SK-N-MC (cell line): ENCODE measurements around the gene ADAMTS15.

Experiments used
- DNase-seq: peaks from one replicate; pipeline ENCODE4 v3.0.0-alpha.2; 2011; ENCODE audit warnings: low read depth, low spot score
- H3K27ac ChIP-seq: fragments of 200-600 bp; sonication (generic); 2 replicates; pipeline ENCODE4 v1.5.1; 2016; ENCODE audit warnings: mixed run types
- H3K36me3 ChIP-seq: fragments of 200-600 bp; sonication (generic); 2 replicates; pipeline ENCODE4 v1.6.1; 2017; ENCODE audit warnings: antibody characterized with exemption, low read length, mixed read lengths; ENCODE audit not compliant: insufficient read depth
- H3K4me3 ChIP-seq: fragments of 200-600 bp; sonication (generic); 2 replicates; pipeline ENCODE4 v1.5.1; 2016
- H3K9ac ChIP-seq: fragments of 200-600 bp; sonication (generic); 2 replicates; pipeline ENCODE4 v1.8.0; 2017; ENCODE audit warnings: mixed run types, mixed read lengths; ENCODE audit not compliant: insufficient read length
- H3K9me3 ChIP-seq: fragments of 200-600 bp; sonication (generic); 2 replicates; pipeline ENCODE4 v1.6.1; 2017; ENCODE audit warnings: low read depth, mild to moderate bottlenecking, antibody characterized with exemption, low read length, moderate library complexity, mixed read lengths
- EZH2 ChIP-seq: fragments of 200-600 bp; sonication (generic); IDR thresholded peaks from one replicate; pipeline ENCODE4 v1.6.1; 2017; ENCODE audit warnings: antibody characterized with exemption
- FOXP2 ChIP-seq: optimal IDR thresholded peaks from 2 replicates; pipeline ENCODE3; 2011; ENCODE audit warnings: mild to moderate bottlenecking, moderate library complexity; ENCODE audit not compliant: insufficient read depth; ENCODE audit errors: extremely low read length, control extremely low read depth
- POLR2AphosphoS5 ChIP-seq: IDR thresholded peaks from 2 replicates; pipeline ENCODE4 v1.6.1; 2012; ENCODE audit warnings: mild to moderate bottlenecking, low read depth, low read length, borderline replicate concordance

The ADAMTS15 gene

GRCh38 chr11:130439160-130439519 is 9.3 kb upstream of the ADAMTS15 start:
- TF ChIP-seq FOXP2 (no peak), EZH2 (no peak), POLR2AphosphoS5 (no peak)
- Histone ChIP-seq H3K9me3 (no peaks in the 10 kb centered on the region), H3K4me3 (no peak overlapping the region), H3K9ac (no peak overlapping the region), H3K36me3 (no peaks in the 10 kb centered on the region), H3K27ac (no peak overlapping the region)
- no peak for DNase-seq

DNA sequence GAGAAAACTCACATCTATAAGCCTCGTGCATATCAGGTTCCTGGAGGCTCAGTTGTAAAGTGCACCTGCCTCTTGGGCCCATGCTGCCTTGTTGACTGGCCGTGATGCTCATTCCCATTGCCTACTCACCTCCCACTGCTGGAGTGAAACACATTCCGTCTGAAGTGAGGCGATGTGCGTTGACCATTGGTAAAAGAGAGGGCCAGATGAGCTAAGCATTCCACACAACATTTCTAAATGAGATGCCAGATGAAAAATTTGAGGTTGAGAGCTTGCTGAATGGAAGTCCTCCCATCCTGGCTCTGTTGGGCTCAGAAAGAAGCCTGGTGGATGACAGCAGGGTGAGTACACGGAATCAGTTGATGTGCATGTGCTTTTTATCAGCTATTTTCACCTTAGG is 8.6 kb upstream of the ADAMTS15 start:
- H3K4me3 ChIP-seq = no peak overlapping the region
- TF ChIP-seq POLR2AphosphoS5 (no peak), FOXP2 (no peak), EZH2 (no peak)
- no peaks in the 10 kb centered on the region for H3K36me3 ChIP-seq
- H3K27ac ChIP-seq = no peak overlapping the region
- no peak for DNase-seq
- H3K9ac ChIP-seq = no peak overlapping the region
- no peaks in the 10 kb centered on the region for H3K9me3 ChIP-seq

GRCh38 chr11:130441719-130442118 is 6.7 kb upstream of the ADAMTS15 start:
- no peak for TF ChIP-seq POLR2AphosphoS5
- no peak for TF ChIP-seq FOXP2
- no peak for TF ChIP-seq EZH2
- no peaks in the 10 kb centered on the region for H3K36me3 ChIP-seq
- H3K9me3 ChIP-seq = no peaks in the 10 kb centered on the region
- no peak for DNase-seq
- no peak overlapping the region for H3K4me3 ChIP-seq
- no peak overlapping the region for H3K27ac ChIP-seq
- H3K9ac ChIP-seq = no peak overlapping the region

GRCh38 chr11:130442737-130443136 is 5.7 kb upstream of the ADAMTS15 start:
- H3K9ac ChIP-seq = no peak overlapping the region
- no peak for TF ChIP-seq EZH2
- TF ChIP-seq POLR2AphosphoS5 = no peak
- TF ChIP-seq FOXP2 = no peak
- H3K4me3 ChIP-seq = no peak overlapping the region
- DNase-seq = no peak
- H3K36me3 ChIP-seq = no peaks in the 10 kb centered on the region
- H3K27ac ChIP-seq = no peak overlapping the region
- H3K9me3 ChIP-seq = no peaks in the 10 kb centered on the region

DNA sequence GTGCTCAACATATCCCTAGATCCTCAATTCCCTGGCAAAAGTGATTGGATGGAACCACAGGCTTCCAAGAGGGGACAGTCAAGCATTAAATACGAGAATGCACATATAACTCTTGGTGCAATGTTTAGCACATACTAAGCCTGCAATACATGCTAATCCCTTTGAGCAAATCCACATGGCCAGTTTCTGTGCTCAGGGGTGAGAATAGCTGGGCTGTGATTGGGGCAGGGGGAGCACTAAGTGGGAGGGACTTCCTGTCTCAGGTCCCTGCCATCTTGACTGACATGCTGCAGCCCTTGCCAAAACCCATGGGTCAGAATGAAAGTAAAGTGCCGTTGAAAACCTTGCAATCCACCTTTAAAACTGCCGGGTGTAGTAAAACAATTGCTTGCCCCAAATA is 2.7 kb upstream of the ADAMTS15 start:
- TF ChIP-seq EZH2 = no peak
- no peak for TF ChIP-seq FOXP2
- no peak for TF ChIP-seq POLR2AphosphoS5
- Histone ChIP-seq H3K36me3 (no peaks in the 10 kb centered on the region), H3K9ac (no peak overlapping the region), H3K4me3 (no peak overlapping the region), H3K27ac (no peak overlapping the region), H3K9me3 (no peaks in the 10 kb centered on the region)
- no peak for DNase-seq

GRCh38 chr11:130448039-130448415 is 418 bp upstream of the ADAMTS15 start:
- Histone ChIP-seq H3K36me3 (no peaks in the 10 kb centered on the region), H3K9ac (no peak overlapping the region), H3K4me3 (peak overlapping the region; percentile 76), H3K27ac (no peak overlapping the region), H3K9me3 (no peaks in the 10 kb centered on the region)
- no peak for TF ChIP-seq POLR2AphosphoS5
- no peak for TF ChIP-seq EZH2
- TF ChIP-seq FOXP2 = no peak
- no peak for DNase-seq

DNA sequence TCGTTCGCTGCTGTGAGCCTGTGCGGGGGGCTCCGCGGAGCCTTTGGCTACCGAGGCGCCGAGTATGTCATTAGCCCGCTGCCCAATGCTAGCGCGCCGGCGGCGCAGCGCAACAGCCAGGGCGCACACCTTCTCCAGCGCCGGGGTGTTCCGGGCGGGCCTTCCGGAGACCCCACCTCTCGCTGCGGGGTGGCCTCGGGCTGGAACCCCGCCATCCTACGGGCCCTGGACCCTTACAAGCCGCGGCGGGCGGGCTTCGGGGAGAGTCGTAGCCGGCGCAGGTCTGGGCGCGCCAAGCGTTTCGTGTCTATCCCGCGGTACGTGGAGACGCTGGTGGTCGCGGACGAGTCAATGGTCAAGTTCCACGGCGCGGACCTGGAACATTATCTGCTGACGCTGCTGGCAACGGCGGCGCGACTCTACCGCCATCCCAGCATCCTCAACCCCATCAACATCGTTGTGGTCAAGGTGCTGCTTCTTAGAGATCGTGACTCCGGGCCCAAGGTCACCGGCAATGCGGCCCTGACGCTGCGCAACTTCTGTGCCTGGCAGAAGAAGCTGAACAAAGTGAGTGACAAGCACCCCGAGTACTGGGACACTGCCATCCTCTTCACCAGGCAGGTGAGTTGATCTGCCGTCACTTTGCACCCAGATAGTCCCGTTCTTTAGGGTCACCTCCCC is 1.0 kb downstream of the ADAMTS15 start:
- Histone ChIP-seq H3K9me3 (no peaks in the 10 kb centered on the region), H3K9ac (no peak overlapping the region), H3K27ac (no peak overlapping the region), H3K4me3 (peak overlapping the region; percentile 76; the same call in 1 of the 2 replicates), H3K36me3 (no peaks in the 10 kb centered on the region)
- no peak for DNase-seq
- peak; percentile 91 for TF ChIP-seq EZH2
- no peak for TF ChIP-seq POLR2AphosphoS5

DNA sequence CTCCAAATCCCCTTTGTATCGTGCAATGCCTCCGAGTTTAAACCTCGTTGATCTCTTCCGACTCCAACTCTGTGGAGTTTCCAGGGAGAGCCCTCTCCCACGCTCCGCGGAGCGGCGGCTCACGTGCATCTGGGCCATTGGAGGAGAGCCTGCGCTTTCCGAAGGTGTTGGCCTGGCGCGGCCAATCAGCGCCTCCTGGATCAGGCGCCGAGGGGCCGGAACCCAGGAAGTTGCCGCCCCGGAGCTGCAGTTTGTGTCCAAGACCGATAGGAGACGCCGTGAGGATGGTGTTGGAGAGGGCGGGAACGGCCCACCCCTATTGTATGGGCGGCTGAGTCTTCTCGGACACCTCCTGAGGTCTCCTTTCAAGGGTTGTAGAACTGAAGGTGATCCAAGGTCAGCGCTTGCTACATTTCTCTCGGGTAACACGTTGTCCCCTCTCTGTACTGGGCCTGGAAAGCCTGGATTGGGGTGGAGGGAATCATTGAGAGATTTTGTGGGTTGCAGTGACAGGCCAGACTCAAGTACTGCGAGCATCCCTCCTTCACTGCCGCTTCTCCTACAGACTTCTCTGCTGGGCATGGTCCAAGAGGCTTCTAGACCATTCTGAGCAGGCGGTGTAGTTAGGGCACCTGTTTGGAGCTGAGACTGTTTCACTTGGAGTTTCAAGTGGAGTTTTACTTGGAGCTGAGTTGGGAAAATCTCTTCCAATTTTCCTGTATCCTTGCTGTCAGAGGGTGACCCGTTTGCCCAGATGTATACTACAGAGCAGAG is 1.7 kb downstream of the ADAMTS15 start:
- no peak overlapping the region for H3K4me3 ChIP-seq
- H3K27ac ChIP-seq = no peak overlapping the region
- no peak overlapping the region for H3K9ac ChIP-seq
- no peak for TF ChIP-seq FOXP2
- TF ChIP-seq EZH2 = no peak
- no peak for TF ChIP-seq POLR2AphosphoS5
- H3K36me3 ChIP-seq = no peaks in the 10 kb centered on the region
- no peak for DNase-seq
- H3K9me3 ChIP-seq = no peaks in the 10 kb centered on the region
